Retinal pigment epithelial cell (primary cell): ENCODE results near the gene ELF3.
"Not testable (repeated sequence)": the region's sequence is repeated elsewhere in the genome, so short reads cannot be mapped to it uniquely, and the experiment has no call there.

ENCODE experiments used
- DNase-seq: peaks from one replicate; pipeline ENCODE4 v3.0.0-alpha.2; 2010; ENCODE audit warnings: low read depth
- H3K4me3 ChIP-seq: 2 replicates; pipeline ENCODE4 v1.5.1; 2011; ENCODE audit warnings: mild to moderate bottlenecking, low read length, control low read depth, moderate library complexity
- CTCF ChIP-seq: conservative IDR thresholded peaks from 2 replicates; pipeline ENCODE4 v1.5.1; 2011; ENCODE audit warnings: low read depth, low read length, control low read depth, inconsistent platforms

Gene ELF3

GRCh38 chr1:202010180-202011015 is at the start of gene ELF3:
Gene ELF3 (plus strand): TSS chr1:202010587. CDS start chr1:202011137, 550 bp downstream.
- no peak for TF ChIP-seq CTCF
- no peak within 1 kb of the TSS for H3K4me3 ChIP-seq
- DNase-seq, result no peak

- DNase-seq, H3K4me3 ChIP-seq: not testable (repeated sequence)
Measured at GRCh38 chr1:201962382-201962781, 48.0 kb upstream of the ELF3 start.

GRCh38 chr1:201964261-201964660 is 46.1 kb upstream of the ELF3 start:
- H3K4me3 ChIP-seq, result no peak overlapping the region
- TF ChIP-seq CTCF, result no peak
- DNase-seq, result no peak

- TF ChIP-seq CTCF, result no peak
- DNase-seq, result no peak
- H3K4me3 ChIP-seq, result no peak overlapping the region
Measured at GRCh38 chr1:201966171-201966570, 44.2 kb upstream of the ELF3 start.

GRCh38 chr1:201968202-201968925 is 42.0 kb upstream of the ELF3 start:
- no peak for TF ChIP-seq CTCF
- H3K4me3 ChIP-seq, result no peak overlapping the region
- no peak for DNase-seq

GRCh38 chr1:201970334-201971159 is 39.8 kb upstream of the ELF3 start:
- no peak for DNase-seq
- TF ChIP-seq CTCF, result no peak
- H3K4me3 ChIP-seq, result no peak overlapping the region

- no peak for DNase-seq
Measured at GRCh38 chr1:201982082-201982622, 28.2 kb upstream of the ELF3 start.

More at GRCh38 chr1:201982082-201982622, 28.2 kb upstream of the ELF3 start:
- H3K4me3 ChIP-seq, result peak overlapping the region; percentile 40
- no peak for TF ChIP-seq CTCF
